Measurements from ENCODE around the gene PPFIA4.

Gene PPFIA4

GRCh38 chr1:203063287-203063686, 37.0 kb downstream of the PPFIA4 start:
- Histone ChIP-seq H3K4me1 (ENCODE audit: control insufficient read depth, insufficient read depth, low read length) (no peaks in the 10 kb centered on the region; the same call in 1 of the 2 replicates), H3K9me3 (ENCODE audit: control insufficient read depth, insufficient read depth, low read depth, low read length) (peaks cover 5% of the 10 kb centered on the region; the same call in 1 of the 2 replicates), H3K4me3 (ENCODE audit: low read depth, low read length) (no peak overlapping the region), H3K27ac (ENCODE audit: low read depth, low read length) (no peak overlapping the region), H3K9ac (ENCODE audit: low read length) (no peak overlapping the region), H3K36me3 (ENCODE audit: control insufficient read depth, insufficient read depth, low read length) (peaks cover 9% of the 10 kb centered on the region), H3K27me3 (ENCODE audit: control insufficient read depth, insufficient read depth, low read length) (no peaks in the 10 kb centered on the region)

- no peak overlapping the region for H3K9ac ChIP-seq (ENCODE audit: low read length)
- no peaks in the 10 kb centered on the region for H3K27me3 ChIP-seq (ENCODE audit: control insufficient read depth, insufficient read depth, low read length)
- no peak overlapping the region for H3K4me3 ChIP-seq (ENCODE audit: low read depth, low read length)
- H3K9me3 ChIP-seq (ENCODE audit: control insufficient read depth, insufficient read depth, low read depth, low read length) = peaks cover 5% of the 10 kb centered on the region; the same call in 1 of the 2 replicates
- peaks cover 9% of the 10 kb centered on the region for H3K36me3 ChIP-seq (ENCODE audit: control insufficient read depth, insufficient read depth, low read length)
- H3K4me1 ChIP-seq (ENCODE audit: control insufficient read depth, insufficient read depth, low read length) = no peaks in the 10 kb centered on the region
- H3K27ac ChIP-seq (ENCODE audit: low read depth, low read length) = no peak overlapping the region
These were observed 38.9 kb downstream of the PPFIA4 start for GRCh38 chr1:203065191-203065590.

GRCh38 chr1:203065986-203066385, 39.7 kb downstream of the PPFIA4 start:
- H3K27me3 ChIP-seq (ENCODE audit: control insufficient read depth, insufficient read depth, low read length) = no peaks in the 10 kb centered on the region
- no peaks in the 10 kb centered on the region for H3K4me1 ChIP-seq (ENCODE audit: control insufficient read depth, insufficient read depth, low read length)
- H3K9me3 ChIP-seq (ENCODE audit: control insufficient read depth, insufficient read depth, low read depth, low read length) = peaks cover 4% of the 10 kb centered on the region; the same call in 1 of the 2 replicates
- no peak overlapping the region for H3K9ac ChIP-seq (ENCODE audit: low read length)
- peaks cover 7% of the 10 kb centered on the region for H3K36me3 ChIP-seq (ENCODE audit: control insufficient read depth, insufficient read depth, low read length)
- H3K4me3 ChIP-seq (ENCODE audit: low read depth, low read length) = no peak overlapping the region
- H3K27ac ChIP-seq (ENCODE audit: low read depth, low read length) = no peak overlapping the region

- Histone ChIP-seq H3K9me3 (ENCODE audit: control insufficient read depth, insufficient read depth, low read depth, low read length) (no peaks in the 10 kb centered on the region), H3K4me1 (ENCODE audit: control insufficient read depth, insufficient read depth, low read length) (no peaks in the 10 kb centered on the region), H3K36me3 (ENCODE audit: control insufficient read depth, insufficient read depth, low read length) (peaks cover 8% of the 10 kb centered on the region; the same call in 1 of the 2 replicates), H3K9ac (ENCODE audit: low read length) (no peak overlapping the region), H3K27me3 (ENCODE audit: control insufficient read depth, insufficient read depth, low read length) (no peaks in the 10 kb centered on the region), H3K27ac (ENCODE audit: low read depth, low read length) (no peak overlapping the region), H3K4me3 (ENCODE audit: low read depth, low read length) (no peak overlapping the region)
These were observed 40.7 kb downstream of the PPFIA4 start for GRCh38 chr1:203066965-203067364.

- Histone ChIP-seq H3K36me3 (ENCODE audit: control insufficient read depth, insufficient read depth, low read length) (peaks cover 9% of the 10 kb centered on the region; the same call in 1 of the 2 replicates), H3K9me3 (ENCODE audit: control insufficient read depth, insufficient read depth, low read depth, low read length) (no peaks in the 10 kb centered on the region), H3K27ac (ENCODE audit: low read depth, low read length) (no peak overlapping the region), H3K4me3 (ENCODE audit: low read depth, low read length) (no peak overlapping the region), H3K4me1 (ENCODE audit: control insufficient read depth, insufficient read depth, low read length) (0 out of 2 replicates have a peak, but pooled peaks cover 3% of the 10 kb centered on the region), H3K27me3 (ENCODE audit: control insufficient read depth, insufficient read depth, low read length) (peaks cover 8% of the 10 kb centered on the region), H3K9ac (ENCODE audit: low read length) (no peak overlapping the region)
These were observed 42.9 kb downstream of the PPFIA4 start for GRCh38 chr1:203069030-203069747.

GRCh38 chr1:203072002-203072602, 45.8 kb downstream of the PPFIA4 start:
- Histone ChIP-seq H3K4me1 (ENCODE audit: control insufficient read depth, insufficient read depth, low read length) (peaks cover 6% of the 10 kb centered on the region; the same call in 1 of the 2 replicates), H3K27me3 (ENCODE audit: control insufficient read depth, insufficient read depth, low read length) (peaks cover 37% of the 10 kb centered on the region), H3K9ac (ENCODE audit: low read length) (no peak overlapping the region), H3K27ac (ENCODE audit: low read depth, low read length) (no peak overlapping the region), H3K9me3 (ENCODE audit: control insufficient read depth, insufficient read depth, low read depth, low read length) (no peaks in the 10 kb centered on the region), H3K36me3 (ENCODE audit: control insufficient read depth, insufficient read depth, low read length) (peaks cover 9% of the 10 kb centered on the region; the same call in 1 of the 2 replicates), H3K4me3 (ENCODE audit: low read depth, low read length) (no peak overlapping the region)

GRCh38 chr1:203072911-203073310, 46.6 kb downstream of the PPFIA4 start:
- no peak overlapping the region for H3K9ac ChIP-seq (ENCODE audit: low read length)
- no peak overlapping the region for H3K4me3 ChIP-seq (ENCODE audit: low read depth, low read length)
- no peak overlapping the region for H3K27ac ChIP-seq (ENCODE audit: low read depth, low read length)
- peaks cover 45% of the 10 kb centered on the region for H3K27me3 ChIP-seq (ENCODE audit: control insufficient read depth, insufficient read depth, low read length)
- peaks cover 6% of the 10 kb centered on the region; the same call in 1 of the 2 replicates for H3K4me1 ChIP-seq (ENCODE audit: control insufficient read depth, insufficient read depth, low read length)
- H3K9me3 ChIP-seq (ENCODE audit: control insufficient read depth, insufficient read depth, low read depth, low read length) = no peaks in the 10 kb centered on the region
- peaks cover 6% of the 10 kb centered on the region; the same call in 1 of the 2 replicates for H3K36me3 ChIP-seq (ENCODE audit: control insufficient read depth, insufficient read depth, low read length)

GRCh38 chr1:203073469-203073868, 47.2 kb downstream of the PPFIA4 start:
- H3K4me1 ChIP-seq (ENCODE audit: control insufficient read depth, insufficient read depth, low read length) = peaks cover 6% of the 10 kb centered on the region; the same call in 1 of the 2 replicates
- H3K36me3 ChIP-seq (ENCODE audit: control insufficient read depth, insufficient read depth, low read length) = peaks cover 6% of the 10 kb centered on the region; the same call in 1 of the 2 replicates
- H3K27me3 ChIP-seq (ENCODE audit: control insufficient read depth, insufficient read depth, low read length) = peaks cover 50% of the 10 kb centered on the region
- no peaks in the 10 kb centered on the region for H3K9me3 ChIP-seq (ENCODE audit: control insufficient read depth, insufficient read depth, low read depth, low read length)
- no peak overlapping the region for H3K4me3 ChIP-seq (ENCODE audit: low read depth, low read length)
- no peak overlapping the region for H3K27ac ChIP-seq (ENCODE audit: low read depth, low read length)
- no peak overlapping the region for H3K9ac ChIP-seq (ENCODE audit: low read length)

GRCh38 chr1:203074610-203075009, 48.3 kb downstream of the PPFIA4 start:
- Histone ChIP-seq H3K27me3 (ENCODE audit: control insufficient read depth, insufficient read depth, low read length) (peaks cover 54% of the 10 kb centered on the region), H3K36me3 (ENCODE audit: control insufficient read depth, insufficient read depth, low read length) (peaks cover 6% of the 10 kb centered on the region; the same call in 1 of the 2 replicates), H3K9ac (ENCODE audit: low read length) (no peak overlapping the region), H3K4me1 (ENCODE audit: control insufficient read depth, insufficient read depth, low read length) (peaks cover 6% of the 10 kb centered on the region; the same call in 1 of the 2 replicates), H3K27ac (ENCODE audit: low read depth, low read length) (no peak overlapping the region), H3K4me3 (ENCODE audit: low read depth, low read length) (no peak overlapping the region), H3K9me3 (ENCODE audit: control insufficient read depth, insufficient read depth, low read depth, low read length) (no peaks in the 10 kb centered on the region)

- peaks cover 54% of the 10 kb centered on the region for H3K27me3 ChIP-seq (ENCODE audit: control insufficient read depth, insufficient read depth, low read length)
- no peak overlapping the region for H3K27ac ChIP-seq (ENCODE audit: low read depth, low read length)
- H3K4me3 ChIP-seq (ENCODE audit: low read depth, low read length) = peak overlapping the region; percentile 44
- H3K9ac ChIP-seq (ENCODE audit: low read length) = no peak overlapping the region
- peaks cover 6% of the 10 kb centered on the region; the same call in 1 of the 2 replicates for H3K4me1 ChIP-seq (ENCODE audit: control insufficient read depth, insufficient read depth, low read length)
- no peaks in the 10 kb centered on the region for H3K9me3 ChIP-seq (ENCODE audit: control insufficient read depth, insufficient read depth, low read depth, low read length)
- peaks cover 6% of the 10 kb centered on the region; the same call in 1 of the 2 replicates for H3K36me3 ChIP-seq (ENCODE audit: control insufficient read depth, insufficient read depth, low read length)
These were observed 49.1 kb downstream of the PPFIA4 start for GRCh38 chr1:203075236-203076030.
